ENCODE measurements around the gene SFXN2. TPM values are rescaled to one million over a fixed set of nuclear protein-coding genes. Genes with fewer than 3 reads are reported as not detected.

Gene SFXN2
- total and polyA plus RNA-seq, 7 donors = 0.66 to 11.6 (median 2.4) TPM

DNA sequence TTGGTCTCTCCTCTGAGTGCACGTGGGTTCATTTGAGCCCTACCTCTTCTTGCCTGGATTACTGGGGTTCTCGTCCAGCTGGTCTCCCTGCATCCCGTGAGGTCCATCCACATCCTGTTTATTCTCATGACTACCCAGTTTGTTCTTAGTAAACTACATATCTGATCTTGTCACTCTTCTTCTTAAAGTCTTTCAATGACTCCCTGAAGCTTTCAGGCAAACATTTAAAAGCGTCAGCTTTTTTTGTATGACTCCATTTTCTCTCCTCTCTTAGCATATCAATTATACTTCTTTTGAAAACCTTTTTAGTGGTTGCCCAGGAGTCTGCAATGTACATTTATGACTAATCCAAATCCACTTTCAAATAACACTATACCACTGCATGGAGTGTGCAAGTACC is 7.5 kb downstream of the SFXN2 start:
- H3K27me3 ChIP-seq = no peaks in the 10 kb centered on the region
- WGBS, 2 donors = 80 to 81% methylated on average over 4 of the region's 4 CpGs
- no peak overlapping the region for H3K4me3 ChIP-seq
- H3K36me3 ChIP-seq = peaks cover 0 to 2% (median 0%) of the 10 kb centered on the region in 4 donors
- intact Hi-C loops (cut with DNase I) = loop anchor here (10.0 kb wide), 1 partner anchor 523 kb away; the partner anchor contains the start of gene RPEL1
- no peak for TF ChIP-seq POLR2AphosphoS5 (IDR thresholded peaks at IDR 0.05)
- no peak for TF ChIP-seq POLR2A (IDR thresholded peaks at IDR 0.05)
- TF ChIP-seq EP300 (IDR thresholded peaks at IDR 0.05) = no peak
- TF ChIP-seq, protein P1, sequence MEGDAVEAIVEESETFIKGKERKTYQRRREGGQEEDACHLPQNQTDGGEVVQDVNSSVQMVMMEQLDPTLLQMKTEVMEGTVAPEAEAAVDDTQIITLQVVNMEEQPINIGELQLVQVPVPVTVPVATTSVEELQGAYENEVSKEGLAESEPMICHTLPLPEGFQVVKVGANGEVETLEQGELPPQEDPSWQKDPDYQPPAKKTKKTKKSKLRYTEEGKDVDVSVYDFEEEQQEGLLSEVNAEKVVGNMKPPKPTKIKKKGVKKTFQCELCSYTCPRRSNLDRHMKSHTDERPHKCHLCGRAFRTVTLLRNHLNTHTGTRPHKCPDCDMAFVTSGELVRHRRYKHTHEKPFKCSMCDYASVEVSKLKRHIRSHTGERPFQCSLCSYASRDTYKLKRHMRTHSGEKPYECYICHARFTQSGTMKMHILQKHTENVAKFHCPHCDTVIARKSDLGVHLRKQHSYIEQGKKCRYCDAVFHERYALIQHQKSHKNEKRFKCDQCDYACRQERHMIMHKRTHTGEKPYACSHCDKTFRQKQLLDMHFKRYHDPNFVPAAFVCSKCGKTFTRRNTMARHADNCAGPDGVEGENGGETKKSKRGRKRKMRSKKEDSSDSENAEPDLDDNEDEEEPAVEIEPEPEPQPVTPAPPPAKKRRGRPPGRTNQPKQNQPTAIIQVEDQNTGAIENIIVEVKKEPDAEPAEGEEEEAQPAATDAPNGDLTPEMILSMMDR (IDR thresholded peaks at IDR 0.05) = no peak
- DNase-seq = no peak
- peaks cover 0 to 8% (median 0%) of the 10 kb centered on the region in 4 donors for H3K4me1 ChIP-seq
- H3K27ac ChIP-seq = no peak overlapping the region
- H3K9me3 ChIP-seq = no peaks in the 10 kb centered on the region

DNA sequence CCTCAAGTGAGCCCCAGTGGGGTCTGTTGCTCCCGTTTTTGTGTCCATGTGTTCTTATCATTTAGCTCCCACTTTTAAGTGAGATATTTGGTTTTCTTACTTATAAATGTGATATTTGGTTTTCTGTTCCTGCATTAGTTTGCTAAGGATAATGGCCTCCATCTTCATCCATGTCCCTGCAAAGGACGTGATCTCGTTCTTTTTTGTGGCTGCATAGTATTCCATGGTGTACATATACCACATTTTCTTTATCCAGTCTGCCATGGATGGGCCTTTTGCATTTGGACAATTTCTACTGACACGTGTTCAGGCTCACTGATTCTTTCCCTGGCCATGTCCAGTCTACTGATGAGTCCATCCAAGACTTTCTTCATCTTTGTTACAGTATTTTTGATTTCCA is 9.6 kb downstream of the SFXN2 start:
- Histone ChIP-seq H3K4me3 (no peak overlapping the region), H3K4me1 (peaks cover 0 to 2% (median 0%) of the 10 kb centered on the region in 4 donors), H3K27ac (no peak overlapping the region), H3K9me3 (no peaks in the 10 kb centered on the region), H3K36me3 (peaks cover 0 to 16% (median 0%) of the 10 kb centered on the region in 4 donors), H3K27me3 (no peaks in the 10 kb centered on the region)
- TF ChIP-seq POLR2AphosphoS5 (IDR thresholded peaks at IDR 0.05) (no peak), POLR2A (IDR thresholded peaks at IDR 0.05) (no peak), EP300 (IDR thresholded peaks at IDR 0.05) (no peak)
- TF ChIP-seq, protein P1 (IDR thresholded peaks at IDR 0.05) = no peak
- 97 to 99% methylated on average over 4 of the region's 4 CpGs for WGBS, 2 donors
- intact Hi-C loops (cut with DNase I) = loop anchor here (10.0 kb wide), 1 partner anchor 521 kb away; the partner anchor contains the start of gene RPEL1
- no peak for DNase-seq

GRCh38 chr10:102726274-102726673 is 11.8 kb downstream of the SFXN2 start:
- intact Hi-C loops (cut with DNase I) = loop anchor here (5.0 to 10.0 kb wide), 2 partner anchors 111 to 519 kb away; partner anchors contain the start of genes CYP17A1 and RPEL1
- 60% methylated on average over 3 of the region's 3 CpGs for WGBS, 2 donors
- no peak overlapping the region for H3K27ac ChIP-seq
- H3K36me3 ChIP-seq = peaks cover 0 to 16% (median 0%) of the 10 kb centered on the region in 4 donors
- H3K4me3 ChIP-seq = no peak overlapping the region
- no peaks in the 10 kb centered on the region for H3K9me3 ChIP-seq
- no peaks in the 10 kb centered on the region for H3K27me3 ChIP-seq
- H3K4me1 ChIP-seq = peaks cover 0 to 11% (median 3%) of the 10 kb centered on the region in 4 donors
- TF ChIP-seq, protein P1 (IDR thresholded peaks at IDR 0.05) = no peak
- TF ChIP-seq POLR2AphosphoS5 (IDR thresholded peaks at IDR 0.05) = no peak
- no peak for TF ChIP-seq EP300 (IDR thresholded peaks at IDR 0.05)
- TF ChIP-seq POLR2A (IDR thresholded peaks at IDR 0.05) = no peak
- no peak for DNase-seq

DNA sequence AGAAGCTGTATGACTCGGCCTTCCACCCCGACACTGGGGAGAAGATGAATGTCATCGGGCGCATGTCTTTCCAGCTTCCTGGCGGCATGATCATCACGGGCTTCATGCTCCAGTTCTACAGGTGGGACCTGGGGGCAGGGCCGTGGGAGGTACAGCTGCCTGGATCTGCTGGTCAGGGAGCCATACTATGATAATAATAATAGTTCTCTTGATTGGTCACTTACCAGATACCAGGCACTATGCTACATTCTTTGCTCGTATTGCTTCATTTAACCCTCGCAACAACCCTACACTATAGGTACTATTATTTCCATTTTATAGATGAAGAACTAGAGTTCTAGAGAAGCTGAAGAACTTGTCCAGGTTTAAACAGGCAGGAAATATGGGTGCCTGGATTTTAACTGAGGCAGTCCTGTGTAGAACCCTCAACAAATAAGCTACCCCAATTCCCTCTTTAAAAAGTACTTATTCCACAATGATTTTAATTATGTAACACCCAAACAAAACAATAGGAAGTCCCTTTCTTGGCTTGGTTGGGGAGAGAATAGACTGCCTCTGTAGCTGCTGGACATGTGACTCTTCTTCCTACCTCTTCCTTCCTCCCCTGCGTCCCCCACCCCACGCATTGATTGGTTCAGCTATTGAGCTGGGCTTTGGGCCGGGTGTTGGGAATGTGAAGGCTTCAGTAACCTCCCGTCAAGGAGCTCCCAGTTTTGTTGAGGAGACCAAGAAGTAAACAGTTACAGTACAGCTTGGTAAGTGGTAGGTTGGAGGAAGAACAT is 12.8 kb downstream of the SFXN2 start:
- Histone ChIP-seq H3K27me3 (no peaks in the 10 kb centered on the region), H3K4me1 (peaks cover 0 to 11% (median 3%) of the 10 kb centered on the region in 4 donors), H3K4me3 (no peak overlapping the region), H3K36me3 (peaks cover 0 to 16% (median 0%) of the 10 kb centered on the region in 4 donors), H3K27ac (no peak overlapping the region), H3K9me3 (no peaks in the 10 kb centered on the region)
- TF ChIP-seq EP300 (IDR thresholded peaks at IDR 0.05) (no peak), POLR2A (IDR thresholded peaks at IDR 0.05) (no peak), POLR2AphosphoS5 (IDR thresholded peaks at IDR 0.05) (no peak)
- TF ChIP-seq, protein P1 (IDR thresholded peaks at IDR 0.05) = no peak
- 79 to 84% methylated on average over 13 of the region's 13 CpGs for WGBS, 2 donors
- intact Hi-C loops (cut with DNase I) = loop anchor here (5.0 to 10.0 kb wide), 2 partner anchors 110 to 518 kb away; partner anchors contain the start of genes CYP17A1 and RPEL1
- DNase-seq = no peak

Data from sigmoid colon (tissue), 7 donors.